Bronchial epithelial cell (primary cell): ENCODE measurements around the gene GFY. TPM values are rescaled to one million over a fixed set of nuclear protein-coding genes. Genes with fewer than 3 reads are reported as not detected.
A peak's percentile ranks its signal among the peaks of the same experiment; 100 is the strongest.
"Not testable (repeated sequence)": the region's sequence is repeated elsewhere in the genome, so short reads cannot be mapped to it uniquely, and the experiment has no call there.

Experiments
- DNase-seq: peaks from one replicate; pipeline ENCODE4 v3.0.0-alpha.2; 2010; ENCODE audit warnings: low read depth
- FAIRE-seq: peaks from 2 replicates; lab custom pipeline; 2011; peaks lifted over from hg19 to GRCh38; lab: Jason Lieb, UNC
- H3K27me3 ChIP-seq: 2 replicates; pipeline ENCODE4 v1.5.1; 2011; ENCODE audit warnings: low read length; ENCODE audit not compliant: control insufficient read depth, insufficient read depth
- H3K36me3 ChIP-seq: 2 replicates; pipeline ENCODE4 v1.5.1; 2011; ENCODE audit warnings: low read length; ENCODE audit not compliant: control insufficient read depth, insufficient read depth
- H3K4me3 ChIP-seq: 2 replicates; pipeline ENCODE4 v1.5.1; 2011; ENCODE audit warnings: mild to moderate bottlenecking, low read depth, low read length, control low read depth
- CTCF ChIP-seq: IDR thresholded peaks from 2 replicates; pipeline ENCODE4 v1.5.1; 2011; ENCODE audit warnings: mild to moderate bottlenecking, moderate library complexity, low read length, control low read depth, inconsistent platforms; ENCODE audit not compliant: insufficient read depth, severe bottlenecking
- total RNA-seq: library from RNA; depleted of rRNA; stranded (reverse); fragments of >200 nt; gene quantifications from 2 replicates; pipeline ENCODE4 v1.2.1, GENCODE V29; 2014

Gene GFY
- total RNA-seq, 1 donor from 2014 or later, result not detected

GRCh38 chr19:49468199-49468598 is 43.0 kb downstream of the GFY start:
- no peak for FAIRE-seq
- no peak for TF ChIP-seq CTCF
- Histone ChIP-seq H3K4me3 (no peak overlapping the region), H3K27me3 (no peaks in the 10 kb centered on the region), H3K36me3 (peaks cover 4% of the 10 kb centered on the region)
- DNase-seq, result peak; percentile 74

GRCh38 chr19:49468746-49469447 is 43.7 kb downstream of the GFY start:
- peak; percentile 66 for DNase-seq
- H3K27me3 ChIP-seq, result no peaks in the 10 kb centered on the region
- H3K4me3 ChIP-seq, result no peak overlapping the region
- no peak for TF ChIP-seq CTCF
- FAIRE-seq, result no peak
- H3K36me3 ChIP-seq, result peaks cover 4% of the 10 kb centered on the region

- H3K27me3 ChIP-seq, result peaks cover 2% of the 10 kb centered on the region
- FAIRE-seq (no peak), DNase-seq (no peak)
- no peak overlapping the region for H3K4me3 ChIP-seq
- no peaks in the 10 kb centered on the region for H3K36me3 ChIP-seq
- peak; percentile 13 for TF ChIP-seq CTCF
Measured at GRCh38 chr19:49469828-49470614, 44.8 kb downstream of the GFY start.

- peaks cover 2% of the 10 kb centered on the region for H3K27me3 ChIP-seq
- no peak for TF ChIP-seq CTCF
- no peak overlapping the region for H3K4me3 ChIP-seq
- no peaks in the 10 kb centered on the region for H3K36me3 ChIP-seq
- FAIRE-seq (no peak), DNase-seq (no peak)
Measured at GRCh38 chr19:49470615-49470978, 45.4 kb downstream of the GFY start.

- Histone ChIP-seq H3K4me3 (no peak overlapping the region), H3K36me3 (no peaks in the 10 kb centered on the region), H3K27me3 (peaks cover 2% of the 10 kb centered on the region)
- TF ChIP-seq CTCF, result no peak
- FAIRE-seq (no peak), DNase-seq (no peak)
Measured at GRCh38 chr19:49472936-49473335, 47.7 kb downstream of the GFY start.

GRCh38 chr19:49473501-49473867 is 48.3 kb downstream of the GFY start:
- H3K4me3 ChIP-seq, result peak overlapping the region; percentile 54
- H3K36me3 ChIP-seq, FAIRE-seq, DNase-seq, H3K27me3 ChIP-seq: not testable (repeated sequence)
